Measurements from ENCODE around the gene ISM1. TPM values are rescaled to one million over a fixed set of nuclear protein-coding genes. Genes with fewer than 3 reads are reported as not detected.

The ISM1 gene
- total RNA-seq, 4 donors from 2014 or later: 0.49 to 6.2 (median 2.3) TPM; not detected in 1

- intact Hi-C loops (cut with DNase I; ENCODE audit: low total_unique reads): no loop called here
- Histone ChIP-seq H3K27ac (no peak overlapping the region), H3K4me3 (no peak overlapping the region), H3K36me3 (no peaks in the 10 kb centered on the region), H3K4me1 (no peaks in the 10 kb centered on the region), H3K27me3 (no peaks in the 10 kb centered on the region), H3K9me3 (no peaks in the 10 kb centered on the region)
- no peak for DNase-seq
- TF ChIP-seq CTCF (IDR thresholded peaks at IDR 0.05): no peak
- TF ChIP-seq POLR2A (IDR thresholded peaks at IDR 0.05): no peak
Measured at GRCh38 chr20:13213335-13213734, 7.7 kb upstream of the ISM1 start.

DNA sequence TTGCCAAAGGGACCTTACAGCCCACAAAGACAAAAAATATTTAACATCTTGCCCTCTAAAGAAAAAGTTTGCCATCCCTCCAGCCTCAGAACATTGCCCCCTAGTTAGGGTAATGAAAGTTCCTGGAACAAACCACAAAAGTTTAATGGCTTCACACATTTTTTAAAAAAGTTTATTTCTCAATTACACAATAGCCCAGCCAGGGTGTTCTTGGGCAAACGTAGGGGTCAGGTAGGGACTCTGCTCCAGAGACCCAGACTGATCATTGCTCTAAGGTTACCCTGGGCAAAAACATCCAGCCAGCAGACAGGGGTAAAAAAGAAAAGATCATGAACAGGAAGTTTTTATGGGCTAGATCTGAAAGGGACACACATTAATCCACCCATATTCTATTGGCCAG is 4.5 kb upstream of the ISM1 start:
- Histone ChIP-seq H3K36me3 (no peaks in the 10 kb centered on the region), H3K27ac (no peak overlapping the region), H3K4me3 (no peak overlapping the region), H3K27me3 (no peaks in the 10 kb centered on the region), H3K9me3 (no peaks in the 10 kb centered on the region), H3K4me1 (no peaks in the 10 kb centered on the region)
- intact Hi-C loops (cut with DNase I; ENCODE audit: low total_unique reads): no loop called here
- DNase-seq: no peak
- TF ChIP-seq CTCF (IDR thresholded peaks at IDR 0.05): no peak
- TF ChIP-seq POLR2A (IDR thresholded peaks at IDR 0.05): no peak

GRCh38 chr20:13219327-13220193 is 1.5 kb upstream of the ISM1 start:
- H3K9me3 ChIP-seq: no peaks in the 10 kb centered on the region

GRCh38 chr20:13220194-13220903 is 725 bp upstream of the ISM1 start:
- H3K4me3 ChIP-seq: peak overlapping the region; percentile 28 to 46
- no peak overlapping the region for H3K27ac ChIP-seq
- DNase-seq: peak; percentile 28 to 44
- no peaks in the 10 kb centered on the region for H3K27me3 ChIP-seq
- intact Hi-C loops (cut with DNase I; ENCODE audit: low total_unique reads): no loop called here
- no peaks in the 10 kb centered on the region for H3K9me3 ChIP-seq
- no peaks in the 10 kb centered on the region for H3K36me3 ChIP-seq
- TF ChIP-seq POLR2A (IDR thresholded peaks at IDR 0.05) (no peak), CTCF (IDR thresholded peaks at IDR 0.05) (no peak)
- peaks cover 0 to 6% of the 10 kb centered on the region in 2 donors for H3K4me1 ChIP-seq

More at GRCh38 chr20:13219327-13220193, 1.5 kb upstream of the ISM1 start:
- Histone ChIP-seq H3K4me1 (peaks cover 0 to 6% of the 10 kb centered on the region in 2 donors), H3K27ac (no peak overlapping the region), H3K4me3 (peak overlapping the region; percentile 28 to 46), H3K27me3 (no peaks in the 10 kb centered on the region), H3K36me3 (no peaks in the 10 kb centered on the region)
- TF ChIP-seq CTCF (IDR thresholded peaks at IDR 0.05) (no peak), POLR2A (IDR thresholded peaks at IDR 0.05) (no peak)
- DNase-seq: no peak
- intact Hi-C loops (cut with DNase I; ENCODE audit: low total_unique reads): no loop called here

DNA sequence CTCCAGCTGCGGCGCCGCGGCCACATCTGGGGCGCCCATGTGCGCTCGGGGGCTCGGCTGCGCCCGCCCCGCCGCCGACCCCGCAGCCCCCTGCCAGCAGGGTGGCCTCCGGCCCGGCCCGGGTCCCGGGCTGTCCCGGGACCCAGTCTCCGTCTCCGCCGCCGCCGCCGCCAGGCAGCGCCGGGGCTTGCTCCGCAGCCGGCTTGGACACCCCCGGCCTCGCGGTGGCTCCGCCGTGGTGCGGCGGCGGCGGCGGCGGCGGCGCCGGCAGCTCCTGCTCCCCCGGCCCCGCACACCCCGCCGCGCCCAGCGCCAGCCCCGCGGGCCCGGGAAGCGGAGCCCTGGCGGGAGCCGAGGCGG is 219 bp downstream of the ISM1 start:
- H3K9me3 ChIP-seq: no peaks in the 10 kb centered on the region
- H3K4me1 ChIP-seq: peaks cover 0 to 6% of the 10 kb centered on the region in 2 donors
- peak overlapping the region in 1 of 2 donors; percentile 6 for H3K27ac ChIP-seq
- no peak for DNase-seq
- intact Hi-C loops (cut with DNase I; ENCODE audit: low total_unique reads): no loop called here
- no peaks in the 10 kb centered on the region for H3K36me3 ChIP-seq
- H3K4me3 ChIP-seq: peak overlapping the region; percentile 37 to 46
- no peak for TF ChIP-seq POLR2A (IDR thresholded peaks at IDR 0.05)
- no peak for TF ChIP-seq CTCF (IDR thresholded peaks at IDR 0.05)
- no peaks in the 10 kb centered on the region for H3K27me3 ChIP-seq
